ENCODE results near the gene CLCN7.

The CLCN7 gene

GRCh38 chr16:1474796-1475551 lies at the start of gene CLCN7:
Gene CLCN7, minus strand, starts transcription at chr16:1475028. Its CDS starts 54 bp downstream, at chr16:1474974.
- peak; percentile 52 to 54 for DNase-seq (ENCODE audit: low read depth in 2 of 2)

DNA sequence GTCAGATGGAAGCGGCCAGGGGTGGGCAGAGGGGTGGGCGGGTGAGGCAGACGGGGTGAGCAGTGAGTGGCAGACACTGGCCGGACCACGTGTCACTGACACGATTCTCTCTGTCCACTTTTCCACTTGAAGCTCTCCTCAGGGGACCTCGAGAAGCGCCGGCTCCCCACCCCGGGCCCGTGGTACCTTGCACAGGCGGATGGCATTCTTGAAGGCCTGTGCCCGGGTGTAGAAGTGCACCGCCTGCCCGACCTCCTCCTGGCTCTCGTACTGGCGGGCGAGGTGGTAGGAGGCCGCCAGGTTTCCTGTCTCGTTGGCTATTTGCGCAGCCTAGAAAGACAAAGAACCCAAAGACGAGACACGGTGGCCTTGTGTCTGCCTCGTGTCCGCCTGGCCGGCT lies 49.5 kb upstream of the CLCN7 start:
- no peak for DNase-seq (ENCODE audit: low read depth in 2 of 2)

GRCh38 chr16:1523581-1524245 lies 48.9 kb upstream of the CLCN7 start:
- no peak for DNase-seq (ENCODE audit: low read depth in 2 of 2)

- no peak for DNase-seq (ENCODE audit: low read depth in 2 of 2)
Measured at GRCh38 chr16:1520461-1520860, 45.6 kb upstream of the CLCN7 start.

- DNase-seq (ENCODE audit: low read depth in 2 of 2), result no peak
Measured at GRCh38 chr16:1519831-1520230, 45.0 kb upstream of the CLCN7 start.

DNA sequence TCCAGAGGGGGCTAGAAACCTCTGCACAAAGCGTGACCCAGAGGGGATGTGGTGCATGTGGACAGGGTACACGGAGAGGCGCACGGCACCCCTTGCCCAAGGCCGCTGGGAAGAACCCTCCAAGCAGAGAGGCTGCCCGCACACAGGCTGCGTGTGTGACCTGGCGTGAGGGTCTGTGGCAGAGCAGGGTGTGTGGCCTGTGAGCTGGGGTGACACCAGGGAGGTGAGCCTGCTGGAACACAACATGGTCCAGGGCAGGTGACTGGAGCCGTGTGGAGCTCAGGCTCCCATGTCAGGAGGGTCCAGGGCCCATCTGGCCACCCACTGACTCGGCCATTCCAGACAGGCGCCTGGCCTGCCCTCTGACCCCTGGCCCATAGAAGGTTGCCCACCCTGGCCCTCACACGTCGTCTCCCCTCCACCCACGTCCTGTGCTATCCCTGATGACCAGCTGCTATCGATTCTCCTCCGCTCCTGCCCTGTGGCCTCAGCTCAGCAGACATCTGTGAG lies 43.9 kb upstream of the CLCN7 start:
- DNase-seq (ENCODE audit: low read depth in 2 of 2), result no peak

DNA sequence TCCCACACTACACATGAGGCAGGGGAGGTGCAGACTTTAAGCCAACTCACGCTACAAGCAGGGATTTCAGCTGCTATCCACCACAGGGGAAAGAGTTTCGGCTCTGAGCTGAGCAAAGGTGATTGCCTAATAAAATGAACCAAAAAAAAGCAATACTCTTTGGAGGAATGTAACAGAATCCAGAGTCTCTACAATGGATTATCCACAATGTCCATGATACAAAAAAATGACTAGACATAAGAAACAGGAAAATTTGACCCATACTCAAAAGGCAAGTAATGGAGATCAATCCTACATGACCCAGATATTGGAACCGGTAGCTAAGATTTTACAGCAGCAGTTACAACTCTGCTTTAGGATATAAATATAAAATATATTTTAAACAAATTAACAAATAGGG lies 39.7 kb upstream of the CLCN7 start:
- no peak for DNase-seq (ENCODE audit: low read depth in 2 of 2)

DNA sequence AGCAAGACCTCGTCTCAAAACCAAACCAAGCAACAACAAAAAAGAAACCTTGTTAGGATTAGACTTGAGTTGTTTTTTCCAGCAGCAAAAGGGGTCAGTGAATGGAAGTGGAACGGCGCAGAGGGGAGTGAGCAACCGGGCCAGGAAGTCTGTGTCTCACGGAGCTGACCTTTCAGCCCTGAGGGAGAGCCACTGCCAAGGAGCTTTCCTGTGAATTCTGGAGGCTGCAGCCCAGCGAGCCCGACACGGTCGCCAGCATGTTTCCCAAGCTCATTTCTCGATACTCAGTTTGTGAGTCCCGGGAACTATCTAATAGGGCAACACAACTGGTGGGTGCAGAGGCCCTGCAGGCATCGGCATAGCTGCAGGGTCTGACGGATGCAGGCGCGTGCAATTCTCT lies 37.9 kb upstream of the CLCN7 start:
- no peak for DNase-seq (ENCODE audit: low read depth in 2 of 2)

- no peak for DNase-seq (ENCODE audit: low read depth in 2 of 2)
Measured at GRCh38 chr16:1511662-1512569, 37.1 kb upstream of the CLCN7 start.

DNA sequence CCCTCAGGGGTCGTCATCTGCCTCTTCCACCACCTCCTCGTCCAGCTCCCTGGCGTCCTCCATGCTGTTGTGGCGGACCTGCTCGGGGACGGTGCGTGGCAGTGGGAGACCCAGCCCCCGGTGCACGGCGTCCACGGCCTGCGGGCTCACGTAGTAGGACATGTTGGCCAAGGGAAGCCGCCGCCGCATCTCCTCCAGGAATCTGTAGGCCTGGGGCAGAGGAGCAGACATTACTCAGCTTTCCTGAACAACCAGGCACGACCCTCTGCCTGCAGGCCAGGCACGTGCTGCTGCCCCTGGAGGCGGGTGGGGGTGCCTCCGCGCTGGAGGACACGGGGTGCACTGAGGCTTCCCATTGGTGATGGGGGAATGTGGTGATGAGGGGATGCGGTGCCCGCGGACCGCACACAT lies 36.1 kb upstream of the CLCN7 start:
- DNase-seq (ENCODE audit: low read depth in 2 of 2), result no peak

DNA sequence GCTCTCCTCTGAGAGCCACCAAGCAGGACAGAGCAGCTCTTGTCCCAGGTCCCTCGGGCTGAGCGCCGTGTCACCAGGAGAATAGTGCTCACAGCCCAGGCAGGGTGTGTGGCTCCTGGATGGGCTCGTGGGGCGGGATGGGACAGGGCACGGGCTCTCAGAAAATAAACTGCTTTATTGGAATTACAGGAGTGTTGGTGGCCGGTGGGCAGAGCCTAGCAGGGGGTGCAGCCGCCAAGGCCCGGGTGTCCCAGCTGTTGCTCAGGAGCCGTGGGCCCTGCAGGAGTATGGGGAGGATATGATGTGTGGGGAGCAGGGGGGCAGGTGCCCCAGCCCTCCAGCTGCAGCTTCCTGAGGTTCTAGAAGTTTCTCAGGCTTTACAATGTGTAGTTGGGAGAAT lies 35.4 kb upstream of the CLCN7 start:
- DNase-seq (ENCODE audit: low read depth in 2 of 2), result no peak

DNA sequence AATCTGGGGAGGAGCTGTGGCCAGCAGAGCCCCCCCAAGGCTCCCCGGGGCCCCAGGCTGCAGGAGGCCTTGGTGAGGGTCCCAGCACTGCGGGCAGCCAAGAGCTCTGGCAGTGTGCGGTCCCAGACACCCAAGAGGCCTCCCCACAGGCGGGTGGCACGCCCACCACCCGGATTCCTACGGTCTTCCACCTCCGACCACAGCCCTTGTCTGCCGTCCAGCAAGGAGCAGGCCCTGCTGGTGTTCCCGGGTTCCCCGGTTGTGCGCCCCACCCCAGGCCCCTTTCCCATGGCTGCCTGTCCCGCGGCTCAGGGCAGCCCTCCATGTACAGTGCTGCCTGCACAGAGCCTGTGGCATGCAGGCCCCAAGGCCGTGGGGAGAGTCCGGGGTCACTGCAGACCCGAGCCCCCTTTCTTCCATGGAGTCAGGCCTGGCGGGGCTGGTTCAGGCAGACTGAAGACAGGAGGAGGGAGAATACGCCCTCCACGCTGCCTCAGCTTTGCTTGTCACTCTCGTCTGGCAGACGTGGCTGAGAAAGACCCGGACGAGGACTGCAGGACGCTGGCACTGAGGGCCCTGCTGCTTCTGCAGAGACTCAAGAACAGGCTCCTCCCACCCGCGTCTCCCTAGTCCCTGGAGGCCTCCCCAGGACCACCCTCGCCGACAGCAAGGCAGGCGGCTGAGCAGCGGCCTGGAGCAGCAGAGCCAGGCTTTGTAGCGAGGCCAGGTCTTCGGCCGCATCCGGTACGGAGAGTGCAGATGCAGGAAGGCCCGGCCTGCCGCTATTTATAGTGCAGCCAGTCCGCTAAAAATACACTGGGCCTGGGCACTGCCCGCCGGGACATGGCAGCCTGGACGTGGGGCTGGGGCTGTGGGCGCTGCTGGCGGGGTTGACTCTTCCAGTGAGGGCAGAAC lies 34.7 kb upstream of the CLCN7 start:
- no peak for DNase-seq (ENCODE audit: low read depth in 2 of 2)

DNA sequence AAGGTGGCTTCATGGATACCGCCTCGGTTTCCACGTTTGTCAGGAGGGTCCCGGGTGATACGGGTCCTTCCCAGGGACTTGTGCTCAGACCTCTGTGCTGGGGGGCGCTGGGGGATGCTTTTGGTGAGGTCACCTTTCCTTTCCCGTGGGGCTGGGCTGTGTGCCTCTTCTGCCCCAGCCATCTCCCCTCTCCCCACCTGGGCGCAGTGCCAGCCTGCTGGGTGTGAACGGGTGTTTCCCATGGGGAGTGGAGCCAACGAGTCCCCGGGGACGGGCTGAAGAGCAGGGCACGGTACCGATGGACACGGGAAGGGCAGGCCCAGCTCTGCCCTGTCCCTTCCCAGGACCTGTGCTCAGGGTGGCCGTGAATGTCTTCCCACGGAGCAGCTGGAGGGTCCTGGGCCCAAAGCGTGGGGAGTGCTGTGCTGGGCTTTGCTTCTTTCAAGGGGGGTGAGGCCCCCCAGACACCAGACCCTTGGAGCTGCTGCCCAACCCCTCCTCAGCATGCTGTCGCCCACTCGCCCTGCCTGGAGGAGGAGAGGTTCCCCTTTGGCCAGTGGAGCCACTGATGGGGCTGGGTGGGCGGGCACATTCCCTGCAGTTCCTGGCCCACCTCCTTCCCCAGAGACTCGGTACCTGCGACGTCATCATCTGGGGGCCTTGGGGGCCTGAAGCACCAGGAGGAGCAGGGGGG lies 33.8 kb upstream of the CLCN7 start:
- no peak for DNase-seq (ENCODE audit: low read depth in 2 of 2)

- no peak for DNase-seq (ENCODE audit: low read depth in 2 of 2)
Measured at GRCh38 chr16:1506494-1507213, 31.8 kb upstream of the CLCN7 start.

- DNase-seq (ENCODE audit: low read depth in 2 of 2), result no peak
Measured at GRCh38 chr16:1505912-1506311, 31.1 kb upstream of the CLCN7 start.

GRCh38 chr16:1505073-1505844 lies 30.4 kb upstream of the CLCN7 start:
- no peak for DNase-seq (ENCODE audit: low read depth in 2 of 2)

- no peak for DNase-seq (ENCODE audit: low read depth in 2 of 2)
Measured at GRCh38 chr16:1503110-1503955, 28.5 kb upstream of the CLCN7 start.

All from fibroblast of skin of left biceps (primary cell).